Activated CD8-positive, alpha-beta memory T cell treated with anti-CD3 and anti-CD28 coated beads, Interleukin-2, amount 50 U/mL, for 4 hours (primary cell): ENCODE data around the gene UCHL1.
"Not testable (repeated sequence)": the region's sequence is repeated elsewhere in the genome, so short reads cannot be mapped to it uniquely, and the experiment has no call there.

Experiments
- DNase-seq: peaks from one replicate; pipeline ENCODE4 v3.0.0-alpha.2; 2020

The UCHL1 gene

DNA sequence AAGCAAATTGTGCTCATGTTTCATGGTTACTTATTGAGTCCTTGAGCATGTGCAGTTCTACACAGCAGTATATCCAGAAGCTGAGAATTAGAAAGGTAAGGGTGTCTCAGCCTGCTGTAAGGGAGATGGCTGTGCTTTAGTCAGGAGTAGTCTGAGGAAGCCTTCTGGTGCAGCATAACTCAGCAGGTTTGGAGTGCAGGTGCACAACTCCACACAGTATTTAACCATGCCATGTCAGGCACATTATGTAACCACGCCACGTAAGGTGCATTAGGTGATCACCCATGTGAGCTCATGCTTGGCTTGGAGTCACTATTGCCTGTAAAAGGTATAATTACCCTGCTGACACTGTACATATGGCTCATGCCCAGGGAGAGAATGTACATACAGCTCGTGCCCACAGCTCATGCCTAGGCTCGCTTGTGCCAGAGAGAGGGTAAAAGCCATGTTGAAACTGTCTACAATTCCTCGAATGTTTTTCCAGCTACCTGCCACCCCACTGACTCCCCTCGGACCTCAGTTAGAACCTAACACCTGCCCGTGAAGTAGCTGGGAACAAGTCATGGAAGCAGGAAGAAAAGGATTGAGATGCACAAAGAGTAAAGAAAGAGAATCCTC is 37.8 kb downstream of the UCHL1 start:
- no peak for DNase-seq

DNA sequence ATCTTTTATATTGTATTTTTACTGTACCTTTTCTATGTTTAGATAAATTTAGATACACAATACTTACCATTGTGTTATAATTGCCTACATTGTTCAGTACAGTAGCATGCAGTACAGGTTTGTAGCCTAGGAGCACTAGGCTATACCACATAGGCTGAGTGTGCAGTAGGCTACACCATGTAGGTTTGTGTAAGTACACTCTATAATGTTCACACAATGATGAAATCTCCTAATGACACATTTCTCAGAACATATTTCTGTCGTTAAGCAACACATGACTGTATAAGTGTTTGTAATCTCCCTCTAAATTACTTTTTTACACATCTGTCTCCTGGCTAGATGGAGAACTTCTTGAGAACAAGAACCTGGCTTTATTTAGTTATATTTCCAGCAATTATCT is 40.3 kb downstream of the UCHL1 start:
- no peak for DNase-seq

DNA sequence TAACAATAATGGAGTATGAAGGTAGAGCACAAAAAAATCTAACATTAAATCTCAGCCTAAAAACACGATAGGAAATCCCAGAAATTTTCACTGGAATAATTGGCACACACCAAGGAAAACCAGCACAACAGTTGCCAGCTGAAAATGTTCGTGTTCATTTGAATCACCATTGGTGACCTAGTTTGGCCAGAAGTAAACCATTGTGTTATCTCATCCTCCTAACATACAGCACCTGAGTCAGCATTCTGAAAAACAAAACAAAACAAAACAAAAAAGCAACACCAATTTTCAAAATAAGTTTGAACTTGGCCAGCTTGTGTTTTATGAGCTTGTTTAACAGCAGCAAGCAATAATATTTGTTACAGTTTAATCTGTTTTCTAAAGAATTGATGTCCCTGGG is 41.1 kb downstream of the UCHL1 start:
- no peak for DNase-seq

DNA sequence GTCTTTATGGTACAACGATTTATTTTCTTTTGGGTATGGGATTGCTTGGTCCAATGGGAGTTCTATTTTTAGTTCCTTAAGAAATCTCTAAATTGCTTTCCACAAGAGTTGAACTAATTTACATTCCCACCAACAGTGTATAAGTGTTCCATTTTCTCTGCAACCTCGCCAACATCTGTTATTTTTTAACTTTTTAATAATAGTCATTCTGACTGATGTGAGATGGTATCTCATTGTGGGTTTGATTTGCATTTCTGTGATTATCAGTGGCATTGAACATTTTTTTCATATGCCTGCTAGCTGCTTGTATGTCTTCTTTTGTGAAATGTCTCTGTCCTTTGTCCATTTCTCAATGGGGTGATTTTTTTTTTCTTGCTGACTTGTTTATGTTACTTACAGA is 42.8 kb downstream of the UCHL1 start:
- no peak for DNase-seq

DNA sequence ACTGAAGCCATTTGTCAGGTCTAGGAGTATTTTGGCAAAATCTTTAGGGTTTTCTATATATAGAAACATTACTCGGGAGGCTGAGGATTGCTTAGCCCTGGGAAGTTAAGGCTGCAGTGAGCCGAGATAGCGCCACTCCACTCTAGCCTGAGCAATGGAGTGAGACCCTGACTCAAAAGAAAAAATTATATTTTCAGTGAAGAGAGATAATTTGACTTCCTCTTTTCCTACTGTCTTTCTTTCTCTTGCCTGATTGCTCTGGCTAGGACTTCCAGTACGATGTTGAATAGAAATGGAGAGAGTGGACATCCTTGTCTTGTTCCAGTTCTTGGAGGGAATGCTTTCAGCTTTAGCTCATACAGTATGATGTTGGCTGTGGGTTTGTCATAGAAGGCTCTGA is 44.4 kb downstream of the UCHL1 start:
- no peak for DNase-seq

DNA sequence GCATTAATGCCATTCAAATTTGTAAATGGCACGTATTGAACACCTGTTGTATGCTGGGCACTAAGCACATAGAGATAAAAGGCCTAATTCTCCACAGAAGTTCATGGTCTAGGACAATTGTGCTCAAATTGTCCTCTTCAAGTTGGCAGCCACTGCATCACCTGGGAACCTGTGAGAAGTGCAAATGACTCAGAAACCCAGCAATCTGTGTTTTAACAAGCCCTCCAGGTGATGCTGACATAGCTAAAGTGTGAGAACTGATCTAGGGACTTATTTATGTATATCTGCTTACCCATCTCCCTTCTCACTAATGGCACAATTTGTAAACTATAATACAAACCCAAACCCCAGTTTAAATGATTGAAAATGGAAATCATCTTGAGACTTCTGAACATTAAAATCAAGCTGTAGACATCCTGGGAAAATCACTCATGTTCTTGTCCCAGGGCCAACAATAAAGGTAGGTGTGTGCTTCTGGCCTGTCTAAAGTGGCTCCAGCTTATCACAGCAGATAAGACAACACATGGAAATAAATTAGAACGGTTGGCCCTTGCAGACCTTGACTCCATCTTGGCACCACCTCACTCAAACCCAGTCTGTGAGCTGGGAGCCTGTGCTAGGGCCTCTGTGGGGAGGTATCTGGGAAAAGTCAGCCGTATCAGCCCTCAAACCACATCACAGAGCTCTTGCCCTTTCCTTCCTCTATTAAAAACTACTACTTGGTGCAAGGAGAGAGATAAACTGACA is 46.8 kb downstream of the UCHL1 start:
- DNase-seq, result no peak

DNA sequence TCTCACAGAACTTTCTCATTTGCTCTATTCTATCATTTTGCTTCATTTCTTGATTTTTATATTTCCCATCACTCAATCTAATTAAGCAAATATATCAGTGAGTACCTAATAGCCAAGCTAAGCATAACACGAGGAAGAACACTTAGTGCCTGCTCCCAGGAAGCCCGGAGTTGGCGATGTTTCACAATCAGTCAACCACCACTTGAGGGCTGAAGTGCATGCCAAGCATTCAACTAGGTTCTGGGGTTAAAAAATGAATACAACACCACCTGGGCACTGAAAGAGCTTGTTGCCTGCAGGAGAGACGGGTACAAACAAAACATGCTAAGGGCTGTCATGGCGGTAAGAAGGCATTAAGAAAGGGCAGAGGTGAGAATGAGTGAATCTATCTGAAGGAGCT is 47.5 kb downstream of the UCHL1 start:
- no peak for DNase-seq

DNA sequence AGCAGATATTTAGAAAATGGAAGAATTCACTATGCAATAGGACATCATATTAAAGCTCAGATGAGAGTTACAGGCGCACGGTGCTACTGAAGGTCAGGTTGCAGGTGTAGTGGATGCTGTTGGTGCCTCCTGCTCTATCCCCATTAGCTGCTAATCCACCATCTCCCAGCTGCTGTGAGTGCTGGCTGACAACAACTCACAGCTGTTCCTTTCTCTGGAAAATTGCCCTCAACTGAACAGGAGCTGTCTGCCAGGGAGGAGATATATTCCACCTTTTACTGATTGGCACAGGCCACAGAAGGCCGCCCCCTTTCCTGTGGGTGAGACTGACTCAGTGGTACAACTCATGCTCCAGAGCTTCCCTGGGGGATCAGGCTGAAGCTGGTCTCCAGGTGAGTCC is 48.7 kb downstream of the UCHL1 start:
- no peak for DNase-seq

DNA sequence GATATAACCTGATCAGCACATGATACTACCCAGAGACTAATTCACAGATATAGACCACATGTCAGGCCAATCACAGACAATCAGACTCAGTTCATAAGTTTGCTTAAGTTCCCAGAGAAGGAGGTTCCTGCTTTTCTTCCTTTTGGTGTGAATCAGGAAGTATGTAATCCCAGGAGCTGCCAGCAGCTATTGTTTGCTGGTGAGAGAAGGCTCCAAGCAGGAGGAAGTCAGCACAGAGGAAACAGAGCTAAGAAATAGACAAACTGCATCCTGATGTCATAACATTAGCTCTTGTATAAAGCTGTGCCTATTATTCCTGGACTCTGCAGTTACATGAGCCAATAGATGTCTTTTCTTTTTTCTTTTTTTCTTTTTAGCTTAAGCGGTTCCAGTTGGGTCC is 50.9 kb downstream of the UCHL1 start:
- DNase-seq, result no peak

DNA sequence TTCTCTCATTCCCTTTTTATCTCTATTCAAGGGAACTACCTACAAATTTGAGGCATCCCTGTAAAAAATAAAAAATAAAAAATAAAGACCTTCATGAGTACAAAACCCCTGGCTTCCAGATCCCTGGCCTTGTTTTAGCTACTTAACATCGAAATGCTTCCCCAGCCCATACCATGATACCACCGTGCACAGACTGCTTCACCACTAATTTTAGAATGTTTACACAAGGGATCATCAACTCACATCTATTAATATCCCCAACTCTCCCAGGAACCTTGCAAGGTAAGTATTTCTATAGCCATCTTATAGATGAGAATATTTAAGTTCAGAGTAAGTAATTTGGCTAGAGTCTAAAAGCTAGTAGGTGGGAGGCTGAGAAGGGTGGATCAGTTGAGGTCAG is 51.7 kb downstream of the UCHL1 start:
- DNase-seq, result no peak

DNA sequence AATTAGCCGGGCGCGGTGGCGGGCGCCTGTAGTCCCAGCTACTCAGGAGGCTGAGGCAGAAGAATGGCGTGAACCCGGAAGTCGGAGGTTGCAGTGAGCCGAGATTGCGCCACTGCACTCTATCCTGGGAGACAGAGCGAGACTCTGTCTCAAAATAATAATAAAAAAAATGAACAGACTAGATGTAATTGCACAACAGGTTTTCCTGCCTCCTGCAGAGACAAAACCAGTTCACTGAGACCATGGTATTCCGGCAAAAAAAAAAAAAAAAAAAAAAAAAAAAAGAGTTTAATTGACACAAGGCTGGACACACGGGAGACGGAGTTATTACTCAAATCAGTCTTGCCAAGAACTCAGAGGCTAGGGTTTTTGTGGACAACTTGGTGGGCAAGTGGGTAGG is 58.7 kb downstream of the UCHL1 start:
- DNase-seq, result not testable (repeated sequence)

DNA sequence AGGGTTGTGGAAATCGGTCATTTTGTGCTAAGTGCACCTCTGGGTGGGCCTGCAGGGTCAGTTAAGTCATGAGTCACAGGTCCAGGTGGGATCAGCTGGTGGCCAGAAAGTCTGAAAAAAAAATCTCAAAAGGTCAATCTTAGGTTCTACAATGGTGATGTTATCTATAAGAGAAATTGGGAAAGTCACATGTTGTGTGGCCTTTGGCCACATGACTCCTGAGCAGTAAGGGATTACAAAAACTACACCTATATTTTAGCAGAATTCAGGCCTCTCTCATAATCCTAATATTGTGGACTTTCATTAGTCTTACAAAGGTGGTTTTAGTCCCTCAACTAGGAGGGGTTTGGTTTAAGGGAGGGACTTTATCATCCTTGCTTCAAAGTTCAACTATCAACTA is 59.1 kb downstream of the UCHL1 start:
- no peak for DNase-seq
